Middle frontal gyrus (tissue), 1 donor: ENCODE data around the gene CACNA1B.
"Not testable (repeated sequence)": the region's sequence is repeated elsewhere in the genome, so short reads cannot be mapped to it uniquely, and the experiment has no call there.

ENCODE experiments used
- DNase-seq: peaks from one replicate; pipeline ENCODE4 v3.0.0-alpha.2; 2015; ENCODE audit warnings: low spot score; ENCODE audit errors: extremely low spot score

The CACNA1B gene

DNA sequence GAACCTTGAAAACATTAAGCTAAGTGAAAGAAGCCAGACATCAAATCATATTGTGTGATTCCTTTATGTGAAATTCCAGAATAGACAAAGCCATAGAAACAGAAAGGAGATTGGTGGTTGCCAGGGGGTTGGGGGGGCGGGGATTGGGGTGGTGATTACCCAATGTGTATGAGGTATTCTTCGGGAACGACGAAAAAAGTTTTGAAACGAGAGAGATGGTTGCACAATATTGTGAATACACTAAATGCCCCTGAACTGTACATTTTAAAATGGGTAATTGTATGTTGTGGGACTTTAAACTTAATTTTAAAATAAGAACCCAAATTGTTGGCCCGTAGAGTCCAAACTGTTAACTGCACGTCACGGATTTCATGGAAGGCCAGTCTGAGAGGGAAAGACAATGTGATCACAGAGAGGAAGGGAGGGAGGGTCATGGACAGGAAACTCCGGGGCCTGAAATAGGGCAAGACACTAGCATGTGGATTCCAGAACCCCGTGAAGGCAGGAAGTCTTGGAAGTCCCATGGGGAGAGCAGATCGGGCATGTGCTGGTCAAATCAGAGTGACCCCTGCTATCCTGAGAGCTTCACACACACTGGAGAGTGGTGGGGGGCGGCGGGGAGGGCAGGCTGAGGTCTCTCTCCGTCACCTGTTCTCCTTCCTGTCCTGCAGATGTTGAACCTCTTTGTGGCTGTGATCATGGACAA is 218.4 kb downstream of the CACNA1B start:
- no peak for DNase-seq

GRCh38 chr9:138096519-138096845 is 218.9 kb downstream of the CACNA1B start:
- no peak for DNase-seq

- no peak for DNase-seq
Observed at GRCh38 chr9:138097501-138097991, 220.0 kb downstream of the CACNA1B start.

- DNase-seq = no peak
Observed at GRCh38 chr9:138098116-138098907, 220.7 kb downstream of the CACNA1B start.

DNA sequence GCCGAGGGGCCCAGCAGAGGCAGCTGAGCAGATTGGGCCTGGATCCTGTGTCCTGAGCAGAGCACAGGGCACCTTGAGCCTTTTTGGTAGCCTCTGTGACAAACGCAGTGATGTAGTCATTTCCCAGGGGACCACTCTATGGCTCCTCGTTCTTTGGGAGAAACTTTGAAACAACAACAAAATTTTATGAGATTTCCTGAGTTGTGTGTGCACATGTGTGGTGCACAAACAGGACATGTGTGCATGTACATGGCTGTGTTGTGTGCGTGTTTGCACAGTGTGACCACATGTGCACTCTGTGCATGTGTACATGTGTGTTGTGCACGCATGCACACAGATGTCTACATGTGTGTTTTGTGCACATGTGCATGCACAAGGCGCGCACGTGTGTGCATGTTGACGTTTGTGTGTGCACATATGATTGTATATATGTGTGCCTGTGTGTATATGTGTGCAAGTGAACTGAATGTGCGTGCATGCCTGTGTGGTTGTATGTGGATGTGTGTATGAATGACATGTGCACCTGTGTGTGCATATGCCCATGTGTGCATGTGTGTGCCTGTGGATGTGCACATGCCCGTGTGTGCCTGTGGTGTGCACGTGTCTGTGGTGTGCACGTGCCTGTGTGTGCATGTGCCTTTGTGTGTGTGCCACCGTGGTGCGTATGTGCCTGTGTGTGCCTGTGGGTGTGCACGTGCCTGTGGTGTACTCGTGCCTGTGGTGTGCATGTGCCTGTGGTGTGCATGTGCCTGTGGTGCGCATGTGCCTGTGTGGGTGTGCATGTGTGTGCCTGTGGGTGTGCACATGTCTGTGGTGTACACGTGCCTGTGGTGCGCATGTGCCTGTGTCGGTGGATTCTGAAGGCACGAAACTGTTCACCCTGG is 221.6 kb downstream of the CACNA1B start:
- DNase-seq = no peak

GRCh38 chr9:138099803-138100598 is 222.4 kb downstream of the CACNA1B start:
- DNase-seq = no peak

GRCh38 chr9:138100711-138101350 is 223.2 kb downstream of the CACNA1B start:
- DNase-seq = no peak

DNA sequence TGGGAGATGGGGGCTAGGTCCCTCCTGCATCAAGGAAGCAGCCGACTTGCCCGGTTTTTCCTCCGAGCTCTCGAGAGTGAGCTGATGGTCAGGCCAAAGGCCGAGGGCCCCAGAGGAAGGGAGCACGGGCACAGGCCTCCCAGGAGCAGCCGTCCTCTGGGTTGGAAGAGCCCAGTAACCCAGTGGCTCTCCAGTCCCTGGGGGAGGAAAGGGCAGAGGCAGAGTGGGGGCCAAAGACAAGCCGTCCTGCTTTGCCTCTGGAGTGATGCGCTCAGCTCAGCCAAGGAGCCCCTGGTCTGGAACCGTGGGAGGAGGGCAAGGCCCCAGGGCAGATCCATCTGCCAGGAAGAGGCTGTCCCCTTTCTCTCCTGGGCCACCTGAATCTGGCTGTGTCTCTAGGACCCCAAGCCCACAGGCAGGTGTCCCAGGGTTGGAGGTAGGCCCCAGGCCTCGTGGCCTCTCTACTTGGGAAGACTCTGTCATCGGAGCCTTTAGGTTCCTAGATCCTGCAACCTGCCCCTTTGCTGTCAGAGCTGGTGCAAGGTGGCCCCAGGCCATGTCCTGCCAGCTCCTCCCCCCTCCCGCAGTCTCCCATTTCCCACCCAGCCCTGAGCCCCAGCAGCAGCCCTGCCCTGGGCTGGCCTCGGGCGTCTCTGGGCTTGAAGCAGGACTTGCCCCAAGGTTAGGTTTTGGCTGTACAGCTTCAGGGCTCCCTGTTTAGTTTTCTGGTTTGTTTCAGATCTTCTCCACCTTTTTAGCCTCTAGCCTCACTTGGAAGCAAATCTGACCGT is 224.1 kb downstream of the CACNA1B start:
- no peak for DNase-seq

- no peak for DNase-seq
Observed at GRCh38 chr9:138102246-138103051, 224.9 kb downstream of the CACNA1B start.

- DNase-seq = no peak
Observed at GRCh38 chr9:138103111-138103848, 225.7 kb downstream of the CACNA1B start.

DNA sequence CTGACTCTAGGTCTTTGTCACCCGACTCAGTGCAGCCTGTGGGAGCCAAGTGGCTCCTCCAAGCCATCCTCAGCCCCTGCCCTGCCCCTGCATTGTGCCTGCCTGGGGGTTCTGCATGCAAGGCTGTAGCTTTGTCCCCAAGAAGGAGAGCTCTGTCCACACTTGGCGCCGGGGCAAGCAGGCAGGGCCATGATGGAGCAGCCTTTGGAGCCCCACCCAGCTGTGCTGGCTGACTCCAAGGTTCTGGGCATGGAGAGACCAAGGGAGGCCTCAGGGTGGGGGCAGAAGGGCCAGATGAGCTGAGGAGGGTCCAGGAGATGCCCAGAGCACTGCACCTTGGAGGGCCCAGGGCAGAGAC is 226.2 kb downstream of the CACNA1B start:
- DNase-seq = no peak

- no peak for DNase-seq
Observed at GRCh38 chr9:138104251-138105122, 226.9 kb downstream of the CACNA1B start.

DNA sequence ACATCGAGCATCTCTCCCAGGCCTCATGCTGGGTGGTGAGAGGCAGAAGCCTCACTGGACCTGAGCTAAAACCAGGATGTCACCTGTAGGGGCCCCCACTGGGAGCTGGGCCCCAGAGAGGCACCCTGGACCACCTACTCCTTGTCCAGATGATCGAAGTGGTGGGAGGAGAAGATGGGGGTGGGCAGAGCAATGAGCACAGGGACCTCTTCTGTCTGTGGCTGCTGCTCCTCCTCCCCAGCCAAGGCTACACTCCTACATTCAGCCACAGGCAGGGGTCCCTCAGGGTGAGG is 227.5 kb downstream of the CACNA1B start:
- no peak for DNase-seq

DNA sequence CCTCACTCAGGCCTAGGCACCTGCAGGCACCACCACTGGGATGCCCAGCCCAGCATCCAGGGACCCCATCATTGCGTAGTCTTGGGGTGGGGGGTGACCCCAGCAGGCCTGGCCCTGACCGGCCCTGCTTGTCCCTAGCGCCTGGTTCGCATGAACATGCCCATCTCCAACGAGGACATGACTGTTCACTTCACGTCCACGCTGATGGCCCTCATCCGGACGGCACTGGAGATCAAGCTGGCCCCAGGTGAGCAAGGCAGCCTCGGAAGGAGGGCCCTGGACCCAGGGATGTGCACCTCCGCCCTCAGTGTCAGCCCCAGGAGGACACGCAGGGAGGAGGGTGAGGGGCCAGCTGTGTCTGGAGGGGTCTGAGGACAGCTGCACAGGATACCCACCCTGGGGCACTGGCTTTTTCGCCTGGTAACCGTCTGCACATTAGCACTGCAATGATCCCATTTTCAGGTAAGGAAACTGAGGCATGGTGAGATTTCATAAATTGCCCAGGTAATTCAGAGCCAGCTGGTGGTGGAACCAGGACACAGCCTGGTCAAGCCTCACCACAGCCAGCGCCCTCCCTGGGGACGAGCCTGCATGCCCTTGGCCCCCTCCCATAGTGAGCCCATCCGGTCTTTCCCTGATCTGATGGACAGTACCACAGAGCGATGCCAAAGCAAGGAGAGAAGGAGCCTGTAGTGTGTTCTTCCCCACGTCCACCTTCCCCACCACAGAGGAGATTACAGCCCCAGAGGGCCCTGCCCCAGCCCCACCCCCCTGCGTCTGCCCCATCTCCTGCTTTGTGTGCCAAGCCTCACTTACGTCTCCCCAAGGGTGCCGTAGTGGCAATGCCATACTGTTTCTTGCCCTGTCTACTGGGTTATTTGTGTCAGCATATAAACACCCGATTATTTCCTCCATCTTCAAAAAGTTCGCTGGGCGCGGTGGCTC is 228.3 kb downstream of the CACNA1B start:
- no peak for DNase-seq

DNA sequence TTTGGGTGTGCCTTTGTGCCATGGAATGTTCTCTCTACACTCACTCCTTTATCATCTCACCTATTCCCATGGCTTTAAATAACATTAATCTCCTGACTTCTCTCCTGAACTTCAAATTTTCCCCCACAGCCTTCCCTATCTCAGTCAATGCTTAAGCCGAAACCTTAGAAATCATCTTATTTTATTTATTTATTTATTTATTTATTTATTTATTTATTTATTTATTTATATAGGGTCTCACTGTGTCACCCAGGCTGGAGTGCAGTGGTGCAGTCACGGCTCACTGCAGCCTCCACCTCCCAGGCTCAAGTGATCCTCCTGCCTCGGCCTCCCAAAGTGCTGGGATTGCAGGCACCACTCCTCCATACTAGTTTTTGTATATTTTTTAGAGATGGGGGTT is 229.5 kb downstream of the CACNA1B start:
- DNase-seq = not testable (repeated sequence)

GRCh38 chr9:138111607-138112006 is 234.0 kb downstream of the CACNA1B start:
- DNase-seq = no peak
